ENCODE data around the gene PRDM2.

GRCh38 chr1:13817906-13818305 is 117.9 kb downstream of the PRDM2 start:
- TF ChIP-seq CTCF (IDR thresholded peaks at IDR 0.05): no peak
- no peak for TF ChIP-seq POLR2AphosphoS5 (IDR thresholded peaks at IDR 0.05)
